Heart left ventricle (tissue), 16 donors: ENCODE data around the gene CHAT. TPM values are rescaled to one million over a fixed set of nuclear protein-coding genes. Genes with fewer than 3 reads are reported as not detected.

Experiments
- ATAC-seq, 4 donors: fragments of 200-7000 bp; cut with Tn5 transposase; one replicate each; pipeline ENCODE4 v1.9.1; 2020 to 2022; ENCODE audit warnings: moderate library complexity in 4 of 4, mild to moderate bottlenecking in 3 of 4, moderate number of reproducible peaks in 1 of 4
- DNase-seq, 5 donors: peaks; one replicate each; pipeline ENCODE4 v3.0.0-alpha.2; 2020
- H3K27ac ChIP-seq, 12 donors: fragments of 200-600 bp; sonication (generic) in 4 of 12; one replicate each; pipeline versions ENCODE4 v1.5.0 to v1.8.0; 2016 to 2022; ENCODE audit warnings: mild to moderate bottlenecking in 2 of 12
- H3K27me3 ChIP-seq, 9 donors: fragments of 200-600 bp; sonication (generic) in 2 of 9; one replicate each; pipeline versions ENCODE4 v1.5.1 to v1.8.0; 2016 to 2022; ENCODE audit warnings: mild to moderate bottlenecking in 3 of 9
- H3K36me3 ChIP-seq, 9 donors: fragments of 200-600 bp; sonication (generic) in 2 of 9; one replicate each; pipeline versions ENCODE4 v1.5.0 to v1.8.0; 2018 to 2022; ENCODE audit warnings: mild to moderate bottlenecking in 2 of 9
- H3K4me1 ChIP-seq, 12 donors: fragments of 200-600 bp; sonication (generic) in 4 of 12; one replicate each; pipeline versions ENCODE4 v1.5.0 to v1.8.0; 2016 to 2022; ENCODE audit warnings: mild to moderate bottlenecking in 3 of 12
- H3K4me3 ChIP-seq, 12 donors: fragments of 200-600 bp; sonication (generic) in 4 of 12; one replicate each; pipeline versions ENCODE4 v1.5.0 to v1.8.0; 2017 to 2022; ENCODE audit warnings: mild to moderate bottlenecking in 9 of 12, moderate library complexity in 4 of 12
- H3K9me3 ChIP-seq, 12 donors: fragments of 200-600 bp; sonication (generic) in 4 of 12; one replicate each; pipeline versions ENCODE4 v1.5.0 to v1.8.0; 2016 to 2022; ENCODE audit warnings: mild to moderate bottlenecking in 1 of 12
- POLR2A ChIP-seq, 2 donors: fragments of 450-650 bp; IDR thresholded peaks; one replicate each; pipeline ENCODE4 v1.6.1; 2017; ENCODE audit warnings: antibody characterized with exemption in 2 of 2, mild to moderate bottlenecking in 2 of 2, moderate library complexity in 2 of 2
- WGBS, 4 donors: extraction: QIAGEN DNeasy Blood & Tissue Kit in 2 of 4; methylation state at CpG; one replicate each; pipeline versions ENCODE4 v1.1.5 to v1.1.7; 2013 to 2018; 5-methylcytosine and 5-hydroxymethylcytosine counted together
- intact Hi-C, 10 donors: fragments of 100-400 bp; cut with DNase I; formaldehyde crosslinking; loops; one replicate each; pipeline versions ENCODE4 v1.11.1 to v1.14.2; 2022
- polyA plus RNA-seq, 2 donors: library from polyadenylated mRNA; stranded (reverse); fragments of 200-250 nt; gene quantifications; one replicate each; pipeline ENCODE4 v1.2.3, GENCODE V29; 2013
- total RNA-seq, 9 donors: library from RNA; depleted of rRNA in 2 of 9; stranded (reverse); fragments of >200 nt in 2 of 9; fragmentation: NEBNext Ultra II Directional in 3 of 9; extraction: Animal tissue kit (Norgen Biotek cat#: 25700) in 3 of 9; gene quantifications; one replicate each; pipeline versions ENCODE4 v1.1.0 to v1.2.4, GENCODE V29; 2016 to 2023
- TF ChIP-seq, protein P1 (sequence below), 12 donors: fragments of 200-600 bp; sonication (generic) in 4 of 12; IDR thresholded peaks; one replicate each; pipeline versions ENCODE4 v1.5.0 to v1.8.0; 2018 to 2022; ENCODE audit warnings: antibody characterized with exemption in 12 of 12, mild to moderate bottlenecking in 5 of 12
- donor health status: ischemic (EF 13 %, LVEDD 7.1; RV severe dilation, severe dysfunction).
- donor health status: healthy with polysubstance abuse.
- donor health status: DM: no; HTN: yes; CAD: no.
- donor health status: DM: no; HTN: no; CAD: no.
- donor health status: ischemic (EF 25% LVEDD 6.9; RV normal size, moderate dysfunction).
- donor health status: ischemic (EF 25% LVEDD 5.7; RV mildly dilated, moderate dysfunction).
- donor health status: healthy.
- donor health status: DM: yes; HTN: yes; CAD: no.
- donor health status: ischemic (EF 35%, LVEDD 5.7; RV mildly dilated, moderate dysfunction).
- donor health status: nonischemic (EF 11% LVEDD 7.7; RV severe dilation, severe dysfunction).
- donor health status: DM: yes; HTN: yes; CAD: no.
- donor health status: PGD.
- donor health status: ischemic (EF 29% LVEDD 5.4; RV normal size, mild dysfunction).
- donor health status: nonischemic (EF 23%, LVEDD 6.1; RV moderate dilation, normal function).

Gene CHAT
- total and polyA plus RNA-seq, 11 donors = not detected

DNA sequence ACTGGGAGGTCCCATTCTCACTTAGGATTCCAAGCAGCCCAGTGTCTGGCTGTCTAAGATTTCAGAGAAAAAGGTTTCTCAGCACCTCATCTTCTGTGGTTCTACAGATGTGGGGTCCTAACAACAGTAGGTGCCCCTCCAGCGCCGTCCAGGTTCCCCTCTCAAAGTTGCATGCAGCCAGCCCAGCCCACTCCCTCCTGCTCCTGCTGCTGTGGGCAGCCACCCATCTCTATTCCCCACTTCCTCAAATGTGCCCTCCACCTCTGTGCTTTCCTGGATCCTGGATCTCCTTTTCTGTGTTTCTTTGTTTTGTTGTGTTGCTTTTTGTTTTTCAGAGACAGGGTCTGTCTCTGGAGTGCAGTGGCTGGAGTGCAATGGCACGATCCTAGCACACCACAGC lies 17.0 kb upstream of the CHAT start:
- WGBS, 4 donors = 68 to 74% (median 69%) methylated on average over 3 of the region's 3 CpGs
- Histone ChIP-seq H3K27me3 (peaks cover 0 to 55% (median 7%) of the 10 kb centered on the region in 9 donors), H3K9me3 (no peaks in the 10 kb centered on the region), H3K27ac (no peak overlapping the region), H3K36me3 (no peaks in the 10 kb centered on the region), H3K4me3 (no peak overlapping the region), H3K4me1 (no peaks in the 10 kb centered on the region)
- DNase-seq = peak in 1 of 5 donors; percentile 9
- ATAC-seq = no peak
- TF ChIP-seq, protein P1, sequence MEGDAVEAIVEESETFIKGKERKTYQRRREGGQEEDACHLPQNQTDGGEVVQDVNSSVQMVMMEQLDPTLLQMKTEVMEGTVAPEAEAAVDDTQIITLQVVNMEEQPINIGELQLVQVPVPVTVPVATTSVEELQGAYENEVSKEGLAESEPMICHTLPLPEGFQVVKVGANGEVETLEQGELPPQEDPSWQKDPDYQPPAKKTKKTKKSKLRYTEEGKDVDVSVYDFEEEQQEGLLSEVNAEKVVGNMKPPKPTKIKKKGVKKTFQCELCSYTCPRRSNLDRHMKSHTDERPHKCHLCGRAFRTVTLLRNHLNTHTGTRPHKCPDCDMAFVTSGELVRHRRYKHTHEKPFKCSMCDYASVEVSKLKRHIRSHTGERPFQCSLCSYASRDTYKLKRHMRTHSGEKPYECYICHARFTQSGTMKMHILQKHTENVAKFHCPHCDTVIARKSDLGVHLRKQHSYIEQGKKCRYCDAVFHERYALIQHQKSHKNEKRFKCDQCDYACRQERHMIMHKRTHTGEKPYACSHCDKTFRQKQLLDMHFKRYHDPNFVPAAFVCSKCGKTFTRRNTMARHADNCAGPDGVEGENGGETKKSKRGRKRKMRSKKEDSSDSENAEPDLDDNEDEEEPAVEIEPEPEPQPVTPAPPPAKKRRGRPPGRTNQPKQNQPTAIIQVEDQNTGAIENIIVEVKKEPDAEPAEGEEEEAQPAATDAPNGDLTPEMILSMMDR (IDR thresholded peaks at IDR 0.05) = no peak
- no peak for TF ChIP-seq POLR2A (IDR thresholded peaks at IDR 0.05)
- intact Hi-C loops = loop anchor here in 3 of 10 donors (5.0 to 10.0 kb wide), 3 partner anchors 625 to 678 kb away; no protein-coding TSS in a partner anchor

DNA sequence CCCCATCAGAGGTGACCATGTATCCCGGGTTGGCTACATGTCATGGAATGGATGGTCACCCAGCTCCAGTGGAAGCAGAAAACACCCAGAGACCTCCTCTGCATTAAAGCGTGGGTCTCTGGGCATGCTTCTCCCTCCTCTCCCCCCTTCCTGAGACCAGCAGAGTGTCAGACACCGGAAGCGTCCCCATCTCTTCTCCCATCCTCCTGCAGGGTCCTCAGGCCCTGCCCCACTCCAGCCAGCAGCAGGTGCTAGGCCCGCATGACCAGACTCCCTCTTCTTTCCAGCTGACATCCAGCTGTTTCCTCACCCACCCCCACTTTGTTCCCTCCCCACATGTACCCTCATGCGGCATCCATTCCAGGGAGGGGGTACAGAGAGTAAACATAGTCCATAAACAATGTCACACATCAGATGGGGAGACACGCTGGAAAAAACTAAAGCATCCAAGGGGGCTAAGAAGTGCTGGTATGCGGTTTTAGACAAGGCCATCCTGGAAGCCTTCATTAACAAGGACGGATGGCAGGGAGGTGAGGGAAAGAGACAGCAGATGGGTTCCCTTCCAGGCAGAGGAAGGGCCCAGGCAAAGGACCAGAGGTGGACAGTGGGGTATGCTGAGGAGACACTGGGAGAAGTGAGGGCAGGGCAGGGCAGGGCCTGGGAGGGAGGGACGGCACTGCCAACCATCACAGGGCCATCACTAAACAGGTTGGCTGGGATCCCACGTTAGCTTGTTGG lies 16.2 kb upstream of the CHAT start:
- Histone ChIP-seq H3K4me3 (no peak overlapping the region), H3K36me3 (no peaks in the 10 kb centered on the region), H3K27ac (no peak overlapping the region), H3K27me3 (peaks cover 0 to 56% (median 6%) of the 10 kb centered on the region in 9 donors), H3K4me1 (no peaks in the 10 kb centered on the region), H3K9me3 (no peaks in the 10 kb centered on the region)
- 73 to 79% (median 75%) methylated on average over 11 of the region's 11 CpGs for WGBS, 4 donors
- intact Hi-C loops = loop anchor here in 3 of 10 donors (5.0 to 10.0 kb wide), 3 partner anchors 625 to 677 kb away; no protein-coding TSS in a partner anchor
- DNase-seq (no peak), ATAC-seq (no peak)
- TF ChIP-seq, protein P1 (IDR thresholded peaks at IDR 0.05) = no peak
- no peak for TF ChIP-seq POLR2A (IDR thresholded peaks at IDR 0.05)

DNA sequence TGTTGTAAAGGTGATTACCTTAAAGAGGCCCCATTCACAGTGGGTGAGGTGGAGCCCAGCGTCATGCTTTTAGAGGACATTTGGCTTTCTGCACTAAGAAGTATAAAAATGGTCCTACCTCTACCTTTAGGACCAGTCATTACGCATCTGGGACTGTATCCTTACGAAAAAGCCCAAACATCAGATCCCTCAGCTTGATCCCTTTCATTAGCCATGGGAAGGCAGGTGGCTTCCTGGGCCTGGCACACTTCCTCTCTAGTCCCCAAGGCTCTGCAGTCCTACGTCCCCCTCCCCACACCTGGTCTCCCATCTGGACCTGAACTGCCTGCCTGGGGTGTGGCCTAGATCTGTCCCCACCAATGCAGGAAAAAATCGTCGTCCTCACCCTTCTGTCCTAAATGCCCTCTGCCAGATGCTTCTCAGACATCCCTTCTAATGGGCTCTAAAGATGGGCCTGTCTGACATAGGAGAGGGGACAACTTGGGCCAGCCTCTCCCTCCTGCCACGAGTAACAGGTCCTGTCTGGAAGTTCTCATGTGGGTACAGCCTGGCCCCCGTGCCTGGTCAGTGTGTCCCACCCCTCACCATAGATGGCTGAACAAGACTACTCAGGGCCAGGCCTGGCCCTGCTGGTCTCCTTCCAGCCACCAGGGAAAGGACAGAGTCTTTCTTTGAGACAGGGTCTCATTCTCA lies 15.5 kb upstream of the CHAT start:
- TF ChIP-seq POLR2A (IDR thresholded peaks at IDR 0.05) = no peak
- TF ChIP-seq, protein P1 (IDR thresholded peaks at IDR 0.05) = no peak
- H3K36me3 ChIP-seq = no peaks in the 10 kb centered on the region
- H3K4me1 ChIP-seq = no peaks in the 10 kb centered on the region
- peaks cover 0 to 56% (median 0%) of the 10 kb centered on the region in 9 donors for H3K27me3 ChIP-seq
- 68 to 81% (median 72%) methylated on average over 7 to 8 of the region's 8 CpGs for WGBS, 4 donors
- H3K27ac ChIP-seq = no peak overlapping the region
- intact Hi-C loops = loop anchor here in 3 of 10 donors (5.0 to 10.0 kb wide), 3 partner anchors 624 to 676 kb away; no protein-coding TSS in a partner anchor
- H3K9me3 ChIP-seq = no peaks in the 10 kb centered on the region
- ATAC-seq (no peak), DNase-seq (no peak)
- no peak overlapping the region for H3K4me3 ChIP-seq

DNA sequence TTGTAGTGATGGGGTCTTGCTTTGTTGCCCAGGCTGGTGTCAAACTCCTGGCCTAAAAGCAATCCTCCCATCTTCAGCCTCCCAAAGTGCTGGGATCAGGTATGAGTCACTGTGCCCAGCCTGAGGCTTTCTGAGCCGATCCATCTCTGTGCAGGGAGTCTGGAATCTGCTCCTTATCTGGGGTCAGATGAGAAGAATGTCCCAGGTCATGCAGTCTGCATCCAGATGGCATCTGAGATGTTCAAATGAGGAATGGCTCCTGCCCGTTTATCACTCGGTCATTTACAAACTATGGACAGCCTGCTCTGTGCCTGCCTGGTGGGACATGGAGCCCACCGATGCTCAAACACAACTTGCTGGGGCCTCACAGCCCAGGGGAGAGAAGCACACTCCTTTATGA lies 14.9 kb upstream of the CHAT start:
- 58 to 70% (median 63%) methylated on average over 3 to 4 of the region's 4 CpGs for WGBS, 4 donors
- DNase-seq = no peak
- H3K27me3 ChIP-seq = peaks cover 0 to 57% (median 0%) of the 10 kb centered on the region in 9 donors
- ATAC-seq = no peak
- TF ChIP-seq POLR2A (IDR thresholded peaks at IDR 0.05) = no peak
- no peak overlapping the region for H3K27ac ChIP-seq
- H3K9me3 ChIP-seq = no peaks in the 10 kb centered on the region
- intact Hi-C loops = loop anchor here in 3 of 10 donors (5.0 to 10.0 kb wide), 3 partner anchors 623 to 676 kb away; no protein-coding TSS in a partner anchor
- H3K4me1 ChIP-seq = no peaks in the 10 kb centered on the region
- no peak overlapping the region for H3K4me3 ChIP-seq
- H3K36me3 ChIP-seq = no peaks in the 10 kb centered on the region
